Activated CD4-positive, alpha-beta T cell treated with anti-CD3 and anti-CD28 coated beads for 48 hours (primary cell): ENCODE results near the gene BICRA.
"Not testable (repeated sequence)": the region's sequence is repeated elsewhere in the genome, so short reads cannot be mapped to it uniquely, and the experiment has no call there.

Source experiments
- DNase-seq: peaks from one replicate; pipeline ENCODE4 v3.0.0-alpha.2; 2020

BICRA gene

GRCh38 chr19:47631681-47632446, 22.9 kb downstream of the BICRA start:
- DNase-seq: no peak

- DNase-seq: no peak
Observed at GRCh38 chr19:47633517-47633916, 24.6 kb downstream of the BICRA start.

GRCh38 chr19:47633996-47634395, 25.1 kb downstream of the BICRA start:
- DNase-seq: no peak

GRCh38 chr19:47635152-47635754, 26.3 kb downstream of the BICRA start:
- DNase-seq: not testable (repeated sequence)

- DNase-seq: no peak
Observed at GRCh38 chr19:47637550-47637949, 28.6 kb downstream of the BICRA start.

- DNase-seq: no peak
Observed at GRCh38 chr19:47641891-47642485, 33.1 kb downstream of the BICRA start.

- no peak for DNase-seq
Observed at GRCh38 chr19:47643281-47643680, 34.3 kb downstream of the BICRA start.

GRCh38 chr19:47644199-47644598, 35.3 kb downstream of the BICRA start:
- DNase-seq: no peak

- no peak for DNase-seq
Observed at GRCh38 chr19:47644743-47645482, 36.0 kb downstream of the BICRA start.

- no peak for DNase-seq
Observed at GRCh38 chr19:47646924-47647323, 38.0 kb downstream of the BICRA start.

- DNase-seq: no peak
Observed at GRCh38 chr19:47649588-47649987, 40.7 kb downstream of the BICRA start.

GRCh38 chr19:47650700-47651099, 41.8 kb downstream of the BICRA start:
- DNase-seq: no peak

GRCh38 chr19:47651132-47651531, 42.2 kb downstream of the BICRA start:
- DNase-seq: no peak

- DNase-seq: no peak
Observed at GRCh38 chr19:47651691-47652090, 42.8 kb downstream of the BICRA start.

- DNase-seq: no peak
Observed at GRCh38 chr19:47652285-47652684, 43.4 kb downstream of the BICRA start.

- DNase-seq: no peak
Observed at GRCh38 chr19:47653856-47654255, 44.9 kb downstream of the BICRA start.

- no peak for DNase-seq
Observed at GRCh38 chr19:47657719-47658118, 48.8 kb downstream of the BICRA start.

GRCh38 chr19:47658431-47659348, 49.8 kb downstream of the BICRA start:
- no peak for DNase-seq

GRCh38 chr19:47660435-47660832, 51.5 kb downstream of the BICRA start:
- DNase-seq: no peak

- DNase-seq: no peak
Observed at GRCh38 chr19:47661161-47661560, 52.2 kb downstream of the BICRA start.

GRCh38 chr19:47661611-47662010, 52.7 kb downstream of the BICRA start:
- DNase-seq: no peak

GRCh38 chr19:47663435-47663910, 54.5 kb downstream of the BICRA start:
- DNase-seq: no peak
